Esophagus squamous epithelium (tissue), 5 donors: ENCODE measurements around the gene RBFOX2. TPM values are rescaled to one million over a fixed set of nuclear protein-coding genes. Genes with fewer than 3 reads are reported as not detected.

Source experiments
- DNase-seq: peaks from one replicate; lab custom pipeline; 2025; lab: John Stamatoyannopoulos, UW
- H3K27ac ChIP-seq, 4 donors: fragments of 200-600 bp; sonication (generic); one replicate each; pipeline ENCODE4 v1.5.1; 2016 to 2019; ENCODE audit warnings: mild to moderate bottlenecking in 1 of 4
- H3K27me3 ChIP-seq, 4 donors: fragments of 200-600 bp; sonication (generic); 1 replicate in 3 of 4; 2 replicates in 1 of 4; pipeline versions ENCODE4 v1.5.1 to v1.6.0; 2017 to 2021; ENCODE audit warnings: antibody characterized with exemption in 1 of 4
- H3K36me3 ChIP-seq, 3 donors: fragments of 200-600 bp; sonication (generic); one replicate each; pipeline ENCODE4 v1.5.1; 2016 to 2019
- H3K4me1 ChIP-seq, 3 donors: fragments of 200-600 bp; sonication (generic); one replicate each; pipeline ENCODE4 v1.5.1; 2017 to 2019
- H3K4me3 ChIP-seq, 4 donors: fragments of 200-600 bp; sonication (generic); 1 replicate in 3 of 4; 2 replicates in 1 of 4; pipeline ENCODE4 v1.5.1; 2016 to 2019; ENCODE audit warnings: mild to moderate bottlenecking in 2 of 4, moderate library complexity in 1 of 4
- H3K9me3 ChIP-seq, 3 donors: fragments of 200-600 bp; sonication (generic); one replicate each; pipeline ENCODE4 v1.5.1; 2016 to 2019
- POLR2A ChIP-seq, 4 donors: fragments of 450-650 bp; IDR thresholded peaks; one replicate each; pipeline ENCODE4 v1.6.1; 2017; ENCODE audit warnings: antibody characterized with exemption in 4 of 4, mild to moderate bottlenecking in 4 of 4, moderate library complexity in 3 of 4
- WGBS, 2 donors: methylation state at CpG; one replicate each; pipeline ENCODE4 v1.1.5; 2018; 5-methylcytosine and 5-hydroxymethylcytosine counted together
- intact Hi-C: fragments of 100-400 bp; cut with DNase I; formaldehyde crosslinking; loops from one replicate; pipeline ENCODE4 v1.15.0; 2022
- total RNA-seq, 4 donors: library from RNA; depleted of rRNA; stranded (reverse); fragments of >200 nt; gene quantifications; one replicate each; pipeline ENCODE4 v1.1.0, GENCODE V29; 2016
- TF ChIP-seq, protein P1 (sequence below), 6 experiments: fragments of 450-650 bp in 4 of 6; fragments of 200-600 bp in 2 of 6; sonication (generic) in 2 of 6; IDR thresholded peaks; one replicate each; pipeline ENCODE4 v1.5.1; 2016 to 2019; ENCODE audit warnings: antibody characterized with exemption in 6 of 6, mild to moderate bottlenecking in 4 of 6, moderate library complexity in 4 of 6
- donor health status: DM: yes; HTN: yes; CAD: no.

RBFOX2 gene
- total RNA-seq, 4 donors from 2014 or later, result 33.3 to 69.6 (median 46.3) TPM

DNA sequence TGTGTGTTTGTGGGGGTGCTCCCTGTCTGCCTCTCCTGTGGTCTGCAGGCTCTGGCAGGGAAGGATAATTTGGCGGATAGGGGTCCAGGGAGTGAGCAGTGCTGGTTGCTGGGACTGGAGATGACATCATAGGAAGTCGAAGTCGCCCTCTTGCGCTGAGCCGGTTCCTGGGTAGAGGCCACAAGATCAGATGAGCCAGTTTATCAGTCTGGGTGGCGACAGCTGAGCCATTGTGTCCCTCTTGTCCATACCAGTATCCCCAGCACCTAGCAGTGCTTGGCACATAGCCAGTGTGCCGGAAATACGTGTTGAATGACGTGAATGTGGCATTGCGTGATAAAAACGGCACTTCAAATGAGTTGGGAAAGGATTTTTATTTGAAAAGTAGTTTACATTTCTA is 301.2 kb downstream of the RBFOX2 start:
- no peak overlapping the region for H3K4me3 ChIP-seq
- no peaks in the 10 kb centered on the region for H3K27me3 ChIP-seq
- peaks cover 0 to 7% (median 0%) of the 10 kb centered on the region in 3 donors for H3K4me1 ChIP-seq
- H3K27ac ChIP-seq, result no peak overlapping the region
- H3K9me3 ChIP-seq, result no peaks in the 10 kb centered on the region
- intact Hi-C loops, result no loop called here
- 74 to 81% methylated on average over 8 to 11 of the region's 11 CpGs for WGBS, 2 donors
- no peak for DNase-seq
- TF ChIP-seq, protein P1, sequence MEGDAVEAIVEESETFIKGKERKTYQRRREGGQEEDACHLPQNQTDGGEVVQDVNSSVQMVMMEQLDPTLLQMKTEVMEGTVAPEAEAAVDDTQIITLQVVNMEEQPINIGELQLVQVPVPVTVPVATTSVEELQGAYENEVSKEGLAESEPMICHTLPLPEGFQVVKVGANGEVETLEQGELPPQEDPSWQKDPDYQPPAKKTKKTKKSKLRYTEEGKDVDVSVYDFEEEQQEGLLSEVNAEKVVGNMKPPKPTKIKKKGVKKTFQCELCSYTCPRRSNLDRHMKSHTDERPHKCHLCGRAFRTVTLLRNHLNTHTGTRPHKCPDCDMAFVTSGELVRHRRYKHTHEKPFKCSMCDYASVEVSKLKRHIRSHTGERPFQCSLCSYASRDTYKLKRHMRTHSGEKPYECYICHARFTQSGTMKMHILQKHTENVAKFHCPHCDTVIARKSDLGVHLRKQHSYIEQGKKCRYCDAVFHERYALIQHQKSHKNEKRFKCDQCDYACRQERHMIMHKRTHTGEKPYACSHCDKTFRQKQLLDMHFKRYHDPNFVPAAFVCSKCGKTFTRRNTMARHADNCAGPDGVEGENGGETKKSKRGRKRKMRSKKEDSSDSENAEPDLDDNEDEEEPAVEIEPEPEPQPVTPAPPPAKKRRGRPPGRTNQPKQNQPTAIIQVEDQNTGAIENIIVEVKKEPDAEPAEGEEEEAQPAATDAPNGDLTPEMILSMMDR (IDR thresholded peaks at IDR 0.05), result no peak
- no peak for TF ChIP-seq POLR2A (IDR thresholded peaks at IDR 0.05)
- no peaks in the 10 kb centered on the region for H3K36me3 ChIP-seq

- peaks cover 0 to 7% (median 0%) of the 10 kb centered on the region in 3 donors for H3K4me1 ChIP-seq
- no peak overlapping the region for H3K4me3 ChIP-seq
- no peaks in the 10 kb centered on the region for H3K9me3 ChIP-seq
- H3K36me3 ChIP-seq, result no peaks in the 10 kb centered on the region
- H3K27me3 ChIP-seq, result no peaks in the 10 kb centered on the region
- intact Hi-C loops, result no loop called here
- WGBS, 2 donors, result 84 to 89% methylated on average over 15 of the region's 15 CpGs
- TF ChIP-seq, protein P1 (IDR thresholded peaks at IDR 0.05), result no peak
- no peak for TF ChIP-seq POLR2A (IDR thresholded peaks at IDR 0.05)
- no peak for DNase-seq
- H3K27ac ChIP-seq, result no peak overlapping the region
Measured at GRCh38 chr22:35726933-35727332, 301.7 kb downstream of the RBFOX2 start.

DNA sequence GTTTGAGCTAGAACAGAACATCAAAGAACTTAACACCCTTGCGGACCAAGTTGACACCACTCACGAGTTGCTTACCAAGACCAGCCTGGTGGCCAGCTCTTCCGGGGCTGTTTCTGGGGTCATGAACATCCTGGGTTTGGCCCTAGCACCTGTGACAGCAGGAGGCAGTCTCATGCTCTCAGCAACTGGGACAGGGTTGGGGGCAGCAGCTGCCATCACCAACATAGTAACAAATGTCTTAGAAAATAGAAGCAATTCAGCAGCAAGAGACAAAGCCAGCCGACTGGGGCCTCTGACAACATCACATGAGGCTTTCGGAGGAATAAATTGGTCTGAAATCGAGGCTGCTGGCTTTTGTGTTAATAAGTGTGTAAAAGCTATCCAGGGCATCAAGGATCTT is 302.2 kb downstream of the RBFOX2 start:
- no peaks in the 10 kb centered on the region for H3K9me3 ChIP-seq
- TF ChIP-seq POLR2A (IDR thresholded peaks at IDR 0.05), result no peak
- TF ChIP-seq, protein P1 (IDR thresholded peaks at IDR 0.05), result no peak
- intact Hi-C loops, result no loop called here
- WGBS, 2 donors, result 66 to 82% methylated on average over 5 to 6 of the region's 6 CpGs
- no peak overlapping the region for H3K4me3 ChIP-seq
- H3K36me3 ChIP-seq, result no peaks in the 10 kb centered on the region
- peaks cover 0 to 7% (median 0%) of the 10 kb centered on the region in 3 donors for H3K4me1 ChIP-seq
- H3K27ac ChIP-seq, result no peak overlapping the region
- no peaks in the 10 kb centered on the region for H3K27me3 ChIP-seq
- no peak for DNase-seq

GRCh38 chr22:35725521-35725920 is 303.1 kb downstream of the RBFOX2 start:
- Histone ChIP-seq H3K27me3 (no peaks in the 10 kb centered on the region), H3K4me1 (peaks cover 0 to 7% (median 0%) of the 10 kb centered on the region in 3 donors), H3K36me3 (no peaks in the 10 kb centered on the region), H3K9me3 (no peaks in the 10 kb centered on the region), H3K27ac (no peak overlapping the region), H3K4me3 (no peak overlapping the region)
- intact Hi-C loops, result no loop called here
- DNase-seq, result no peak
- TF ChIP-seq POLR2A (IDR thresholded peaks at IDR 0.05), result no peak
- TF ChIP-seq, protein P1 (IDR thresholded peaks at IDR 0.05), result no peak
- WGBS, 2 donors, result 80 to 86% methylated on average over 9 to 11 of the region's 11 CpGs

DNA sequence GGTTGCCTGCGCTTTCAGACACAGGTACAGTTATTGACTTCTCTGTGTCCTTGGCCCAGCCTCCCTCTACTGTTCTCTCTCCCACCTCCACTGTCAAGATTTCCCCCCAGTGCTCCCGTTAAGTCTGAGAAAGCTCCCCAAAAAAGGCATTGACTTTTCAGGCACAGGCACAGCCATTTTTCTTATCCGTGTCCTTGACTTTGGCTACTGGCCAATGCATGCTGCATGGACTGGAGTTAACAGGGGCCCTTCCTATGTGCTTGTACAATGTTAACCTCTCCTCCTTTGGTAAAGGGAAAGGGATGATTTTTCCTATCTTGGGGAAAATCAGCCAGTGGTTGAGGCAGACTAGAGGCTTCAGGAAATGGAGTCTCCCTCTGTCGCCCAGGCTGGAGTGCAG is 306.7 kb downstream of the RBFOX2 start:
- WGBS, 2 donors, result 67 to 80% methylated on average over 4 of the region's 4 CpGs
- no peak overlapping the region for H3K27ac ChIP-seq
- DNase-seq, result no peak
- no peaks in the 10 kb centered on the region for H3K9me3 ChIP-seq
- TF ChIP-seq, protein P1 (IDR thresholded peaks at IDR 0.05), result no peak
- no peak for TF ChIP-seq POLR2A (IDR thresholded peaks at IDR 0.05)
- H3K4me1 ChIP-seq, result no peaks in the 10 kb centered on the region
- intact Hi-C loops, result no loop called here
- no peaks in the 10 kb centered on the region for H3K27me3 ChIP-seq
- no peaks in the 10 kb centered on the region for H3K36me3 ChIP-seq
- H3K4me3 ChIP-seq, result no peak overlapping the region
